GM12872 (cell line): Measurements from ENCODE around the gene GALR2.

Source experiments
- TF ChIP-seq, protein P1 (sequence below): IDR thresholded peaks from 3 replicates; pipeline ENCODE4 v1.5.1; 2011; ENCODE audit warnings: low read depth, mild to moderate bottlenecking, low read length, moderate library complexity; ENCODE audit not compliant: insufficient read depth

GALR2 gene

GRCh38 chr17:76034428-76035350, 39.9 kb upstream of the GALR2 start:
- TF ChIP-seq, protein P1, sequence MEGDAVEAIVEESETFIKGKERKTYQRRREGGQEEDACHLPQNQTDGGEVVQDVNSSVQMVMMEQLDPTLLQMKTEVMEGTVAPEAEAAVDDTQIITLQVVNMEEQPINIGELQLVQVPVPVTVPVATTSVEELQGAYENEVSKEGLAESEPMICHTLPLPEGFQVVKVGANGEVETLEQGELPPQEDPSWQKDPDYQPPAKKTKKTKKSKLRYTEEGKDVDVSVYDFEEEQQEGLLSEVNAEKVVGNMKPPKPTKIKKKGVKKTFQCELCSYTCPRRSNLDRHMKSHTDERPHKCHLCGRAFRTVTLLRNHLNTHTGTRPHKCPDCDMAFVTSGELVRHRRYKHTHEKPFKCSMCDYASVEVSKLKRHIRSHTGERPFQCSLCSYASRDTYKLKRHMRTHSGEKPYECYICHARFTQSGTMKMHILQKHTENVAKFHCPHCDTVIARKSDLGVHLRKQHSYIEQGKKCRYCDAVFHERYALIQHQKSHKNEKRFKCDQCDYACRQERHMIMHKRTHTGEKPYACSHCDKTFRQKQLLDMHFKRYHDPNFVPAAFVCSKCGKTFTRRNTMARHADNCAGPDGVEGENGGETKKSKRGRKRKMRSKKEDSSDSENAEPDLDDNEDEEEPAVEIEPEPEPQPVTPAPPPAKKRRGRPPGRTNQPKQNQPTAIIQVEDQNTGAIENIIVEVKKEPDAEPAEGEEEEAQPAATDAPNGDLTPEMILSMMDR, result no peak

GRCh38 chr17:76036497-76037261, 37.9 kb upstream of the GALR2 start:
- TF ChIP-seq, protein P1, result no peak

DNA sequence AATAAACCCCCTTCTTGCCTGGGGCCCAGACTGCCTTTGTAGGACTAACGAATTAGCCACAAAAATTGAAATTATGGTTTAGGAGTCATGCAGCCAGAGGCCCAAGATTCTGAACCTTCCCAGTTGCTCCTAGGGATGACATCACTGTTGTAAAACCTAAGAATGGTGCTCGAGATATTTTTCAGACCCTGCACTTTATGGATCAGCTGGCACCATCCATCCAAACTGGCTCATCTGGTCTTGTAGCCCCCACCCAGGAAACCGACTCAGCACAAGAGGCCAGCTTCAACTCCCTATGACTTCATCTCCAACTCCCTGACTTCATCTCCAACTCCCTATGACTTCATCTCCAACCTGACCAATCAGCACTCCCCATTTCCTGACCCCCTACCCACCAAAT, 36.5 kb upstream of the GALR2 start:
- TF ChIP-seq, protein P1, result no peak

- TF ChIP-seq, protein P1, result no peak
Observed at GRCh38 chr17:76039121-76039520, 35.5 kb upstream of the GALR2 start.

DNA sequence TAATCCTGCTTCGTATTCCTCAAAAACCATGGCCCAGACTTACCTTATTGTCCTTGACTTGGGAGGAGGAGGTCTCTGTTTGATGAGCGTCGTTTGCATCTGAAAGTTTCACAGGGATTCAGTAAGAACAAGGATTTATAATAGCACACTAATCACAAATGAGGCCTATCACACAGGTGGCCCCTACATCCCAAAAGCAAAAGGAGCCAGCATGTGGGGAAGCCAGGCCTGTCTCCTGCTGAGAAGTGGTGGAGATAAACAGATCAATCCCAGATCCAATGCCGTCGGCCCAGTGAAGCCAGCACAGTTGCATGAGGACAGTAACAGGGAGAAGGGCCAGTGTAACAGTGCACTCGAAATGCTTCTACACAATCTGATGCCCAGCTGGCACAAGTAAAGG, 34.2 kb upstream of the GALR2 start:
- TF ChIP-seq, protein P1, result no peak

GRCh38 chr17:76046064-76046463, 28.5 kb upstream of the GALR2 start:
- TF ChIP-seq, protein P1, result no peak

DNA sequence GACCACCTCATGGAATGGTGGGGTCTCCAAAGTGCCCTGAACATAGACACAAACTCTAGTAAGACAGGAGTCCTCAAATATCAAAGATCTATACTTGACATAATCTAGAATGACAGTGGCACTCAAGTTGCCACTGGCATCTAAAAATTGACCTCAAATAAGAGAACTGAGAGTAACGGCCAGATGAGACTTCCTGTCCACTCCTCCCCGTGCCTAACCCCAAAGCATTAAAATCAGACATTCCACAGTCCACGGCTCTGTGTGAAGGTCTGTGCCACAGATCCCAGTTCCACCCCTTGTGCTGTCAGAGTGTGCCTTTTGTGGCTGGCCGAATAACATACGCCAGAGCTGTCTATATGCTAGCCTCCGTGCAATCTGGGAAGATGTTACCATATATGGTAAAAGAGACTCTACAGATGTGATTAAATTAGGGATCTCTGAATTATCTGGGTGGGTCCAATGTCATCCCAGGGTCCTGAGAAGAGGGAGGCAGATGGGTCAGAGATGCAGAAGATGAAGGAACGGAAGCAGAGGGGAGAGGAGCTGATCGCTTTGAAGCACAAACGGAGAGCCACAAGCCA, 26.5 kb upstream of the GALR2 start:
- TF ChIP-seq, protein P1, result no peak
